Calu3 (cell line): ENCODE results near the gene FGR. TPM values are rescaled to one million over a fixed set of nuclear protein-coding genes. Genes with fewer than 3 reads are reported as not detected.
A peak's percentile ranks its signal among the peaks of the same experiment; 100 is the strongest.

Experiments used
- BruUV-seq: library from RNA; stranded (reverse); fragments of 400-500 nt; replicated peaks from 2 replicates; lab custom pipeline; 2021; lab: Mats Ljungman, UMichigan
- CTCF ChIA-PET: fragments of 300-600 bp; sonication (Branson Sonifier 250); formaldehyde crosslinking; loops from one replicate; lab custom pipeline; 2022; ENCODE audit warnings: antibody characterized with exemption; lab: Charles Lee
- DNase-seq: peaks from one replicate; pipeline ENCODE4 v3.0.0; 2022
- H3K27ac Mint-ChIP-seq: one replicate; pipeline ENCODE4 v1.8.0; 2022; ENCODE audit warnings: mixed read lengths; ENCODE audit not compliant: unreplicated experiment
- H3K27me3 Mint-ChIP-seq: one replicate; pipeline ENCODE4 v1.8.0; 2022; ENCODE audit warnings: mixed read lengths; ENCODE audit not compliant: unreplicated experiment
- H3K36me3 Mint-ChIP-seq: one replicate; pipeline ENCODE4 v1.8.0; 2022; ENCODE audit warnings: mild to moderate bottlenecking, moderate library complexity, mixed read lengths; ENCODE audit not compliant: insufficient read depth, unreplicated experiment
- H3K4me1 Mint-ChIP-seq: one replicate; pipeline ENCODE4 v1.8.0; 2022; ENCODE audit warnings: mild to moderate bottlenecking, low read depth, mixed read lengths; ENCODE audit not compliant: unreplicated experiment
- H3K4me3 Mint-ChIP-seq: one replicate; pipeline ENCODE4 v1.8.0; 2022; ENCODE audit warnings: mild to moderate bottlenecking, low read depth, moderate library complexity, mixed read lengths; ENCODE audit not compliant: unreplicated experiment
- H3K9me3 Mint-ChIP-seq: one replicate; pipeline ENCODE4 v1.8.0; 2022; ENCODE audit warnings: low read depth, mixed read lengths; ENCODE audit not compliant: unreplicated experiment
- intact Hi-C: fragments of 100-400 bp; cut with micrococcal nuclease; formaldehyde crosslinking; loops from one replicate; pipeline ENCODE4 v1.10.0; 2022; ENCODE audit not compliant: unreplicated experiment
- total RNA-seq: library from RNA; stranded (reverse); gene quantifications from 2 replicates; pipeline ENCODE4 v1.2.3, GENCODE V29; 2022
- TF ChIP-seq, protein P1 (sequence below): fragments of 200-600 bp; IDR thresholded peaks from one replicate; pipeline ENCODE4 v1.8.0; 2022; ENCODE audit warnings: antibody characterized with exemption; ENCODE audit not compliant: unreplicated experiment

FGR gene
- total RNA-seq, 1 experiment from 2014 or later = not detected

- intact Hi-C loops = no loop called here
- Mint-ChIP-seq H3K9me3 (no peaks in the 10 kb centered on the region), H3K4me3 (peak overlapping the region; percentile 31), H3K27ac (peak overlapping the region; percentile 43), H3K4me1 (peaks cover 20% of the 10 kb centered on the region), H3K27me3 (no peaks in the 10 kb centered on the region), H3K36me3 (no peaks in the 10 kb centered on the region)
- no TSS peak for BruUV-seq
- no peak for DNase-seq
- CTCF ChIA-PET = interaction anchor here (0.6 to 0.9 kb wide), 2 partner anchors 193 to 354 kb away, joined by 3 read pairs; no protein-coding TSS in a partner anchor
- TF ChIP-seq, protein P1, sequence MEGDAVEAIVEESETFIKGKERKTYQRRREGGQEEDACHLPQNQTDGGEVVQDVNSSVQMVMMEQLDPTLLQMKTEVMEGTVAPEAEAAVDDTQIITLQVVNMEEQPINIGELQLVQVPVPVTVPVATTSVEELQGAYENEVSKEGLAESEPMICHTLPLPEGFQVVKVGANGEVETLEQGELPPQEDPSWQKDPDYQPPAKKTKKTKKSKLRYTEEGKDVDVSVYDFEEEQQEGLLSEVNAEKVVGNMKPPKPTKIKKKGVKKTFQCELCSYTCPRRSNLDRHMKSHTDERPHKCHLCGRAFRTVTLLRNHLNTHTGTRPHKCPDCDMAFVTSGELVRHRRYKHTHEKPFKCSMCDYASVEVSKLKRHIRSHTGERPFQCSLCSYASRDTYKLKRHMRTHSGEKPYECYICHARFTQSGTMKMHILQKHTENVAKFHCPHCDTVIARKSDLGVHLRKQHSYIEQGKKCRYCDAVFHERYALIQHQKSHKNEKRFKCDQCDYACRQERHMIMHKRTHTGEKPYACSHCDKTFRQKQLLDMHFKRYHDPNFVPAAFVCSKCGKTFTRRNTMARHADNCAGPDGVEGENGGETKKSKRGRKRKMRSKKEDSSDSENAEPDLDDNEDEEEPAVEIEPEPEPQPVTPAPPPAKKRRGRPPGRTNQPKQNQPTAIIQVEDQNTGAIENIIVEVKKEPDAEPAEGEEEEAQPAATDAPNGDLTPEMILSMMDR = no peak
Observed at GRCh38 chr1:27650539-27651175, 15.7 kb upstream of the FGR start.

DNA sequence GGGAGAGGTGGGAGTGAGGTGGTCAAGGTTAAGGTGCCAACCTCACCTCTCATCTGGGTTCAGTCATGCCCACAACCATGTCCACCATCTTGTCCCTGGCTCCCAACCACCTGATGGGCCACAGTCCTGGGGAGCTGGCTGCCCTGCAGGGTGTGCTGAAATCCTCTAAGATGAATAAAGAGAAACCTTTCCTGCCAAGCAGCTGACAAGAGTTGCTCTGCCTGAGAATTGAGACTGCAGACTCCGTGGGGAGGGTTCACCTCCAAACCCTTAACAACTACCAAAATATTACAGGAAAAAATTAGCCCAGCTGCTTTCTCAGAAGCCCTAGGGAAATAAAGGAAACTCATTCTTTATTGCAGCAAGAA is 15.2 kb upstream of the FGR start:
- Mint-ChIP-seq H3K4me1 (peaks cover 19% of the 10 kb centered on the region), H3K9me3 (no peaks in the 10 kb centered on the region), H3K27me3 (no peaks in the 10 kb centered on the region), H3K27ac (no peak overlapping the region), H3K4me3 (peak overlapping the region; percentile 31), H3K36me3 (no peaks in the 10 kb centered on the region)
- no TSS peak for BruUV-seq
- TF ChIP-seq, protein P1 = no peak
- intact Hi-C loops = no loop called here
- CTCF ChIA-PET = interaction anchor here (0.5 to 1.2 kb wide), 3 partner anchors 43 to 354 kb away, joined by 3 to 5 read pairs (median 3); no protein-coding TSS in a partner anchor
- no peak for DNase-seq

DNA sequence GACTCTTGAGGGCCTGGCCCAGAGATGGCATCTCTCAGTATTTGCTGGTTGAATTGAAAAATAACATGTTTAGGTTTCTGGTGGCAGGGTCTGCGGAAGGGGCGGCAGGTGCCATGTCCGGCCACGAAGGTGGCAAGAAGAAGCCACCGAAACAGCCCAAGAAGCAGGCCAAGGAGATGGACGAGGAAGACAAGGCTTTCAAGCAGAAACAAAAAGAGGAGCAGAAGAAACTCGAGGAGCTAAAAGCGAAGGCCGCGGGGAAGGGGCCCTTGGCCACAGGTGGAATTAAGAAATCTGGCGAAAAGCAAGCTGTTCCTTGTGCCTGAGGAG is 14.3 kb upstream of the FGR start:
- H3K4me3 Mint-ChIP-seq = no peak overlapping the region
- H3K27me3 Mint-ChIP-seq = no peaks in the 10 kb centered on the region
- H3K4me1 Mint-ChIP-seq = peaks cover 12% of the 10 kb centered on the region
- DNase-seq = no peak
- no peak overlapping the region for H3K27ac Mint-ChIP-seq
- CTCF ChIA-PET = interaction anchor here (0.7 to 1.2 kb wide), 2 partner anchors 254 to 1781 kb away, joined by 3 read pairs; no protein-coding TSS in a partner anchor
- TF ChIP-seq, protein P1 = no peak
- no peaks in the 10 kb centered on the region for H3K36me3 Mint-ChIP-seq
- BruUV-seq = no TSS peak
- H3K9me3 Mint-ChIP-seq = no peaks in the 10 kb centered on the region
- intact Hi-C loops = no loop called here

GRCh38 chr1:27648602-27649305 is 13.8 kb upstream of the FGR start:
- no peak for DNase-seq
- no TSS peak for BruUV-seq
- no peaks in the 10 kb centered on the region for H3K9me3 Mint-ChIP-seq
- TF ChIP-seq, protein P1 = no peak
- H3K27me3 Mint-ChIP-seq = no peaks in the 10 kb centered on the region
- H3K27ac Mint-ChIP-seq = no peak overlapping the region
- no peak overlapping the region for H3K4me3 Mint-ChIP-seq
- intact Hi-C loops = no loop called here
- peaks cover 16% of the 10 kb centered on the region for H3K4me1 Mint-ChIP-seq
- CTCF ChIA-PET = interaction anchor here (0.7 to 1.2 kb wide), 2 partner anchors 254 to 1781 kb away, joined by 3 read pairs; no protein-coding TSS in a partner anchor
- no peaks in the 10 kb centered on the region for H3K36me3 Mint-ChIP-seq
